ENCODE results near the gene PPP1R9A. TPM values are rescaled to one million over a fixed set of nuclear protein-coding genes. Genes with fewer than 3 reads are reported as not detected.

The PPP1R9A gene
- total RNA-seq, 4 donors from 2014 or later = 8.2 to 18.1 (median 10.0) TPM

DNA sequence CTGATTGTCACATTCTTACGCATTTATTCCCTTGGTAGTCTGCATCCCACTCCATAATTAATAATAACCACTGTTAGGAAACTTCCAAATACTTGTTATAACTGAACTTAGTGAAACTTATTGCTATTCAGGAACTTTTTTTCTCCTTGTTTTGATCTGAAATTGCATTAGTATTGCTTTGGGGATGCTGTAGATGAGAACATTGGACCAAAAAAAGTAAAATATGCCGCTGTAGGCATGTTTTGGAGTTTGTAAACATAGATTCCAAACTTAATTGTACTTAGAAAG, 1.7 kb downstream of the PPP1R9A start:
- TF ChIP-seq, protein P1, sequence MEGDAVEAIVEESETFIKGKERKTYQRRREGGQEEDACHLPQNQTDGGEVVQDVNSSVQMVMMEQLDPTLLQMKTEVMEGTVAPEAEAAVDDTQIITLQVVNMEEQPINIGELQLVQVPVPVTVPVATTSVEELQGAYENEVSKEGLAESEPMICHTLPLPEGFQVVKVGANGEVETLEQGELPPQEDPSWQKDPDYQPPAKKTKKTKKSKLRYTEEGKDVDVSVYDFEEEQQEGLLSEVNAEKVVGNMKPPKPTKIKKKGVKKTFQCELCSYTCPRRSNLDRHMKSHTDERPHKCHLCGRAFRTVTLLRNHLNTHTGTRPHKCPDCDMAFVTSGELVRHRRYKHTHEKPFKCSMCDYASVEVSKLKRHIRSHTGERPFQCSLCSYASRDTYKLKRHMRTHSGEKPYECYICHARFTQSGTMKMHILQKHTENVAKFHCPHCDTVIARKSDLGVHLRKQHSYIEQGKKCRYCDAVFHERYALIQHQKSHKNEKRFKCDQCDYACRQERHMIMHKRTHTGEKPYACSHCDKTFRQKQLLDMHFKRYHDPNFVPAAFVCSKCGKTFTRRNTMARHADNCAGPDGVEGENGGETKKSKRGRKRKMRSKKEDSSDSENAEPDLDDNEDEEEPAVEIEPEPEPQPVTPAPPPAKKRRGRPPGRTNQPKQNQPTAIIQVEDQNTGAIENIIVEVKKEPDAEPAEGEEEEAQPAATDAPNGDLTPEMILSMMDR (IDR thresholded peaks at IDR 0.05; ENCODE audit: low read depth) = no peak

DNA sequence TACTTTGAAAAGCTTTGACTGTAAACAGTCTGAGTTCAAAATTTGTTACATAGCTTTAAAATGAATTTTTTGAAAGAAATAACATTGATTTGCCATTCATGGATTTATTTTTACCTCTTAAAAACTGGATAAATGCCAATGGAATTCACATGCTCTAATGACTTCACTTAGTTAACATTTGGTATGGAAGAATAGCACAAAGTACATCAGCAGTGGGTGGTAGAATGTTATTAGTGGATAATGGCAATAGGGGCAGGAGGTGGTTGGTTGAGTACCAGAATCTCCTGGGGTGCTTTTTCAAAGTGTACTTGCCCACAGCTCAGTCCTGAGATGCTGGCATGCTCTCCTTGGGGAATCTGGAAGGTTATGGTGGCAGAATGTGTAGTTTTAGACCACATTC, 4.7 kb downstream of the PPP1R9A start:
- TF ChIP-seq, protein P1 (IDR thresholded peaks at IDR 0.05; ENCODE audit: low read depth) = no peak

DNA sequence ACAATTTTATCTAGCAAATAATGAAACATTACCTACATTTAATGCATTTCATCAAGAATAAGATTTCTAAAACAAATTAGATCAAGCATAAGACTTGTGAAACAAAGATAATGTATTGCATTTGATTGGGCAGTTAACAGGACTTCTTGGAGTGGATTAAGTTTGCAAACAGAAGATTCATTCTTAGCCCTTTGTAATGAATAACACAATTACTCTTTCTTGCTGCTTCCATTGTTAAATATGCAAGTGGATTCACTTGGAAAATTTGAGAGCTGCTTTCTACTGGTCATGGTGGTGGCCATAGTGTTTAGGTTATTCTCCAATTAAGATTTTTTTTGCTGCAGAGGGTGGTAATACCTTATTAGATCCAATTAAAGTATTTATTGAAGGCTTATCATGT, 6.0 kb downstream of the PPP1R9A start:
- TF ChIP-seq, protein P1 (IDR thresholded peaks at IDR 0.05; ENCODE audit: low read depth) = no peak

DNA sequence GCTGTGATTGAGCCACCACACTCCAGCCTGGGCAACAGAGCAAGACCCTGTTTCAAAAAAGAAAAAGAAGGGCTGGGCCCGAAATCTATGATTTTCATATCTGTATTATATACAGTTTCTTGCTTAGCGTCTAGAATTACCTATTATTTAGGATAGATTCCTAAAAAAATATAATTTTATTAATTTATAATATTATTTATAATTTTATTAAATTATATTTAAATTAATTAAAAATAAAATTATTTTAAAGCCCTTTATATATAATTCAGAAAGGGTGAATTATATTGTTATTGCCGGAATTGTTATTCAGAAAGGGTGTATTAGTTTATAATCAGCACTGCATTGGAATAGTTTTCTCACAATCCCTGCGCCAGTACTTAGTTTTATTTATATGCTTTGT, 14.5 kb downstream of the PPP1R9A start:
- TF ChIP-seq, protein P1 (IDR thresholded peaks at IDR 0.05; ENCODE audit: low read depth) = no peak

DNA sequence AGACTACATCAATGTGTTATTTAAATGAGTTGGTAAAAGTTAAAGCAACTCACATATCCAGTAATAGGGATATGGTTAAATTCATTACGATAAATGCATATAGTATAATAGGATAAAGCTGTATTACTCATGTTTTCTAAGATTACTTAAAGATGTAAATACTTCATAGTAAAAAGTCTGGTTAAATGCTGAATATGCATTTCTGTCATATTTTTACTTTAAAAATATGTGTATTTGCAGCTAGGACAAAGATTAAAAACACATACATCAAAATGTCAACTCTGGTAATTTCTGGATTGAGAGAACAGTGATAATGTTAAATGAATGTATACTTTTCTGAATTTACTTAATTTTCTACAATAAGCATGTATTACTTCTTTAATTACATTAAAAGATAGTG, 15.1 kb downstream of the PPP1R9A start:
- TF ChIP-seq, protein P1 (IDR thresholded peaks at IDR 0.05; ENCODE audit: low read depth) = no peak

DNA sequence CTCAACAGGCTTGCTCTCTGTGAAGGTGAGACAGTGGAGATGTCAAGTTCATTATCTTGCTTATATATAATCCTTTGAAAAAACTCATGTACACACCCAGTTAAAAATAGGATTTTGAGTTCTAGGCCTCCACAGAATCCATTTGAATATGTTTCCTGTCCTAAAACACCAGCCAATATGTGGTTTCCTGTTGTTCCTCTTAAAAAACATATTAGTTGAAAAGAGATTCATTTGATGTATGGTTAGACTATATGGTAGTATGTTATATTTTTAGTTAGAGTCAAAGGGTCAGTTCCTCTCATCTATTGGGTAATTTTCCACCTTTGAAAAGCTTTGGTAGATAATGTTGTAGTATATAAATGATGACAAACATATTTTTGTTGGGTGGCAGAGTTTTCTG, 16.0 kb downstream of the PPP1R9A start:
- TF ChIP-seq, protein P1 (IDR thresholded peaks at IDR 0.05; ENCODE audit: low read depth) = no peak

DNA sequence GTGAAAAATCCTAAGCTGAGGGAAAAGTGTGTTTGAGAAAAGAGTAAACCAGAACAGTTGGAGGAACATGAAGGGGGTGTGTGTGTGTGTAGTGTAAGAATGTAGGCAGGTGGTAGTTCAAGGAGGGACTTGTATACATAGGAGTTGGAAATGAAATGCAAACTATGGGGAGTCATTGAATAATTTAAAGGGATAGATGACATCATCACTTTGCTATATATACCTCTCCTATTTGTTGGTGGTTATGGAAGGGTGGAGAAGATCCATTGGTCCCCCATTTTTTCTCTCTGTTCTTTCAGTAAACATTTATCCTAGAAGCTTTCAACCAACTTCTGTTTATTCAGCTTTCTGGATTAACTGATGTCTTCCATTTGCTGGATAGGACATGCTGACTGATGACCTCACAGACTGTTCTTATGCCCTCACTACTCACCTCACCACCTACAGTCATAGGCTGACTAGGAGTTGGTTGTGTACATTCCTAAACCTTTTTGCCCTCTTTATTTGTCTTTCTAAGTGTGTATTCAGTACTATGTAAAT, 20.8 kb downstream of the PPP1R9A start:
- TF ChIP-seq, protein P1 (IDR thresholded peaks at IDR 0.05; ENCODE audit: low read depth) = no peak
